WTC11 (cell line): ENCODE measurements around the gene AMELY. TPM values are rescaled to one million over a fixed set of nuclear protein-coding genes. Genes with fewer than 3 reads are reported as not detected.

ENCODE experiments used
- ATAC-seq: fragments of 200-7000 bp; cut with Tn5 transposase; 2 replicates; pipeline ENCODE4 v1.10.0; 2021; ENCODE audit warnings: mild to moderate bottlenecking, moderate library complexity
- CTCF ChIA-PET: fragments of 300-600 bp; sonication (Branson Sonifier 250); formaldehyde crosslinking; loops from one replicate; lab custom pipeline; 2021; ENCODE audit warnings: antibody characterized with exemption; lab: Charles Lee
- POLR2A ChIA-PET: fragments of 350-600 bp; sonication (Branson Sonifier 250); formaldehyde crosslinking; loops from one replicate; lab custom pipeline; 2021; ENCODE audit warnings: antibody characterized with exemption; lab: Charles Lee
- DNase-seq: peaks from one replicate; pipeline ENCODE4 v3.0.0; 2021; ENCODE audit warnings: low spot score
- H3K27ac Mint-ChIP-seq: 2 replicates; pipeline ENCODE4 v1.8.0; 2021; ENCODE audit warnings: mixed read lengths
- H3K27me3 Mint-ChIP-seq: 2 replicates; pipeline ENCODE4 v1.8.0; 2021; ENCODE audit warnings: low read depth, mild to moderate bottlenecking, moderate library complexity, mixed read lengths
- H3K36me3 Mint-ChIP-seq: 2 replicates; pipeline ENCODE4 v1.8.0; 2021; ENCODE audit warnings: mixed read lengths
- H3K4me1 Mint-ChIP-seq: 2 replicates; pipeline ENCODE4 v1.8.0; 2022; ENCODE audit warnings: mixed read lengths
- H3K4me3 Mint-ChIP-seq: 2 replicates; pipeline ENCODE4 v1.8.0; 2021; ENCODE audit warnings: mild to moderate bottlenecking, moderate library complexity, mixed read lengths
- H3K9me3 Mint-ChIP-seq: 2 replicates; pipeline ENCODE4 v1.8.0; 2021; ENCODE audit warnings: mixed read lengths
- ETV6 ChIP-seq: sonication (generic); formaldehyde crosslinking; IDR thresholded peaks from 2 replicates; pipeline ENCODE4 v1.8.1; 2022; ENCODE audit warnings: mild to moderate bottlenecking, missing genetic modification reagents
- FOXP1 ChIP-seq: sonication (generic); formaldehyde crosslinking; IDR thresholded peaks from 2 replicates; pipeline ENCODE4 v1.8.0; 2022; ENCODE audit warnings: missing genetic modification reagents, mild to moderate bottlenecking, moderate library complexity, borderline replicate concordance
- HMGA2 ChIP-seq: fragments of 250-450 bp; sonication (Bioruptor Pico); IDR thresholded peaks from 2 replicates; pipeline ENCODE4 v1.4.0; 2021; ENCODE audit warnings: mild to moderate bottlenecking, moderate library complexity
- MXD4 ChIP-seq: fragments of 250-450 bp; sonication (Bioruptor Pico); IDR thresholded peaks from 2 replicates; pipeline ENCODE4 v1.8.0; 2021; ENCODE audit warnings: mild to moderate bottlenecking, moderate library complexity, borderline replicate concordance
- MYBL2 ChIP-seq: sonication (generic); formaldehyde crosslinking; IDR thresholded peaks from 2 replicates; pipeline ENCODE4 v1.8.1; 2023; ENCODE audit warnings: mild to moderate bottlenecking, moderate library complexity, missing genetic modification reagents
- NFATC4 ChIP-seq: fragments of 250-450 bp; sonication (Bioruptor Pico); IDR thresholded peaks from 2 replicates; pipeline ENCODE4 v1.9.0; 2021; ENCODE audit warnings: mild to moderate bottlenecking
- NFE2L1 ChIP-seq: sonication (generic); formaldehyde crosslinking; IDR thresholded peaks from 2 replicates; pipeline ENCODE4 v1.8.1; 2023; ENCODE audit warnings: missing genetic modification reagents
- NR1H2 ChIP-seq: sonication (generic); formaldehyde crosslinking; IDR thresholded peaks from 2 replicates; pipeline ENCODE4 v1.9.0; 2021; ENCODE audit warnings: mild to moderate bottlenecking, moderate library complexity, missing genetic modification reagents
- PREB ChIP-seq: sonication (generic); formaldehyde crosslinking; IDR thresholded peaks from 2 replicates; pipeline ENCODE4 v1.8.1; 2022; ENCODE audit warnings: mild to moderate bottlenecking, missing genetic modification reagents, moderate library complexity, borderline replicate concordance
- RELA ChIP-seq: sonication (generic); formaldehyde crosslinking; IDR thresholded peaks from 2 replicates; pipeline ENCODE4 v1.8.1; 2022; ENCODE audit warnings: missing genetic modification reagents, mild to moderate bottlenecking, borderline replicate concordance
- TP53 ChIP-seq: sonication (generic); formaldehyde crosslinking; IDR thresholded peaks from 2 replicates; pipeline ENCODE4 v1.8.1; 2023; ENCODE audit warnings: mild to moderate bottlenecking, missing genetic modification reagents
- ZNF232 ChIP-seq: sonication (generic); formaldehyde crosslinking; IDR thresholded peaks from 2 replicates; pipeline ENCODE4 v1.8.0; 2022; ENCODE audit warnings: mild to moderate bottlenecking, missing genetic modification reagents
- ZNF263 ChIP-seq: sonication (generic); formaldehyde crosslinking; IDR thresholded peaks from 2 replicates; pipeline ENCODE4 v1.8.1; 2022; ENCODE audit warnings: low read depth, mild to moderate bottlenecking, moderate library complexity, missing genetic modification reagents
- ZNF416 ChIP-seq: fragments of 250-450 bp; sonication (Bioruptor Pico); IDR thresholded peaks from 2 replicates; pipeline ENCODE4 v1.9.0; 2021; ENCODE audit warnings: mild to moderate bottlenecking, inconsistent platforms
- ZNF512 ChIP-seq: sonication (generic); formaldehyde crosslinking; IDR thresholded peaks from 2 replicates; pipeline ENCODE4 v1.8.1; 2022; ENCODE audit warnings: missing genetic modification reagents, borderline replicate concordance
- total RNA-seq: library from RNA; stranded (reverse); gene quantifications from 3 replicates; pipeline ENCODE4 v1.2.3, GENCODE V29; 2021
- TF ChIP-seq, protein P1 (sequence below): sonication (generic); formaldehyde crosslinking; IDR thresholded peaks from 2 replicates; pipeline ENCODE4 v1.8.1; 2023; ENCODE audit warnings: mild to moderate bottlenecking, missing genetic modification reagents
- TF ChIP-seq, protein P2 (sequence below): fragments of 250-450 bp; sonication (Bioruptor Pico); IDR thresholded peaks from 2 replicates; pipeline ENCODE4 v1.9.0; 2021; ENCODE audit warnings: mild to moderate bottlenecking, borderline replicate concordance
- TF ChIP-seq, protein P3 (sequence below): sonication (generic); formaldehyde crosslinking; conservative IDR thresholded peaks from 2 replicates; pipeline ENCODE4 v1.8.1; 2022; ENCODE audit warnings: mild to moderate bottlenecking, missing genetic modification reagents
- TF ChIP-seq, protein P4 (sequence below): sonication (generic); formaldehyde crosslinking; IDR thresholded peaks from 2 replicates; pipeline ENCODE4 v1.8.1; 2023; ENCODE audit warnings: mild to moderate bottlenecking, missing genetic modification reagents

Gene AMELY
- total RNA-seq, 1 experiment from 2014 or later: not detected

- no peak overlapping the region for H3K4me3 Mint-ChIP-seq
- no peaks in the 10 kb centered on the region for H3K27me3 Mint-ChIP-seq
- no peaks in the 10 kb centered on the region for H3K36me3 Mint-ChIP-seq
- H3K4me1 Mint-ChIP-seq: no peaks in the 10 kb centered on the region
- POLR2A ChIA-PET: no interaction called here
- DNase-seq (no peak), ATAC-seq (no peak)
- H3K9me3 Mint-ChIP-seq: no peaks in the 10 kb centered on the region
- H3K27ac Mint-ChIP-seq: no peak overlapping the region
- TF ChIP-seq NFATC4 (no peak), NR1H2 (CRISPR knock-in tag) (no peak), ZNF232 (CRISPR knock-in tag) (no peak), ZNF263 (no peak), RELA (CRISPR knock-in tag) (no peak), PREB (CRISPR knock-in tag) (no peak), ETV6 (CRISPR knock-in tag) (no peak), MYBL2 (no peak), MXD4 (CRISPR knock-in tag) (no peak), NFE2L1 (no peak), TP53 (CRISPR knock-in tag) (no peak), FOXP1 (no peak)
- TF ChIP-seq, protein P1, sequence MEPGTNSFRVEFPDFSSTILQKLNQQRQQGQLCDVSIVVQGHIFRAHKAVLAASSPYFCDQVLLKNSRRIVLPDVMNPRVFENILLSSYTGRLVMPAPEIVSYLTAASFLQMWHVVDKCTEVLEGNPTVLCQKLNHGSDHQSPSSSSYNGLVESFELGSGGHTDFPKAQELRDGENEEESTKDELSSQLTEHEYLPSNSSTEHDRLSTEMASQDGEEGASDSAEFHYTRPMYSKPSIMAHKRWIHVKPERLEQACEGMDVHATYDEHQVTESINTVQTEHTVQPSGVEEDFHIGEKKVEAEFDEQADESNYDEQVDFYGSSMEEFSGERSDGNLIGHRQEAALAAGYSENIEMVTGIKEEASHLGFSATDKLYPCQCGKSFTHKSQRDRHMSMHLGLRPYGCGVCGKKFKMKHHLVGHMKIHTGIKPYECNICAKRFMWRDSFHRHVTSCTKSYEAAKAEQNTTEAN (CRISPR knock-in tag): no peak
- TF ChIP-seq, protein P2, sequence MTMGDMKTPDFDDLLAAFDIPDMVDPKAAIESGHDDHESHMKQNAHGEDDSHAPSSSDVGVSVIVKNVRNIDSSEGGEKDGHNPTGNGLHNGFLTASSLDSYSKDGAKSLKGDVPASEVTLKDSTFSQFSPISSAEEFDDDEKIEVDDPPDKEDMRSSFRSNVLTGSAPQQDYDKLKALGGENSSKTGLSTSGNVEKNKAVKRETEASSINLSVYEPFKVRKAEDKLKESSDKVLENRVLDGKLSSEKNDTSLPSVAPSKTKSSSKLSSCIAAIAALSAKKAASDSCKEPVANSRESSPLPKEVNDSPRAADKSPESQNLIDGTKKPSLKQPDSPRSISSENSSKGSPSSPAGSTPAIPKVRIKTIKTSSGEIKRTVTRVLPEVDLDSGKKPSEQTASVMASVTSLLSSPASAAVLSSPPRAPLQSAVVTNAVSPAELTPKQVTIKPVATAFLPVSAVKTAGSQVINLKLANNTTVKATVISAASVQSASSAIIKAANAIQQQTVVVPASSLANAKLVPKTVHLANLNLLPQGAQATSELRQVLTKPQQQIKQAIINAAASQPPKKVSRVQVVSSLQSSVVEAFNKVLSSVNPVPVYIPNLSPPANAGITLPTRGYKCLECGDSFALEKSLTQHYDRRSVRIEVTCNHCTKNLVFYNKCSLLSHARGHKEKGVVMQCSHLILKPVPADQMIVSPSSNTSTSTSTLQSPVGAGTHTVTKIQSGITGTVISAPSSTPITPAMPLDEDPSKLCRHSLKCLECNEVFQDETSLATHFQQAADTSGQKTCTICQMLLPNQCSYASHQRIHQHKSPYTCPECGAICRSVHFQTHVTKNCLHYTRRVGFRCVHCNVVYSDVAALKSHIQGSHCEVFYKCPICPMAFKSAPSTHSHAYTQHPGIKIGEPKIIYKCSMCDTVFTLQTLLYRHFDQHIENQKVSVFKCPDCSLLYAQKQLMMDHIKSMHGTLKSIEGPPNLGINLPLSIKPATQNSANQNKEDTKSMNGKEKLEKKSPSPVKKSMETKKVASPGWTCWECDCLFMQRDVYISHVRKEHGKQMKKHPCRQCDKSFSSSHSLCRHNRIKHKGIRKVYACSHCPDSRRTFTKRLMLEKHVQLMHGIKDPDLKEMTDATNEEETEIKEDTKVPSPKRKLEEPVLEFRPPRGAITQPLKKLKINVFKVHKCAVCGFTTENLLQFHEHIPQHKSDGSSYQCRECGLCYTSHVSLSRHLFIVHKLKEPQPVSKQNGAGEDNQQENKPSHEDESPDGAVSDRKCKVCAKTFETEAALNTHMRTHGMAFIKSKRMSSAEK (CRISPR knock-in tag): no peak
- CTCF ChIA-PET: no interaction called here
Observed at GRCh38 chrY:6931779-6932396, 20.3 kb upstream of the AMELY start.

DNA sequence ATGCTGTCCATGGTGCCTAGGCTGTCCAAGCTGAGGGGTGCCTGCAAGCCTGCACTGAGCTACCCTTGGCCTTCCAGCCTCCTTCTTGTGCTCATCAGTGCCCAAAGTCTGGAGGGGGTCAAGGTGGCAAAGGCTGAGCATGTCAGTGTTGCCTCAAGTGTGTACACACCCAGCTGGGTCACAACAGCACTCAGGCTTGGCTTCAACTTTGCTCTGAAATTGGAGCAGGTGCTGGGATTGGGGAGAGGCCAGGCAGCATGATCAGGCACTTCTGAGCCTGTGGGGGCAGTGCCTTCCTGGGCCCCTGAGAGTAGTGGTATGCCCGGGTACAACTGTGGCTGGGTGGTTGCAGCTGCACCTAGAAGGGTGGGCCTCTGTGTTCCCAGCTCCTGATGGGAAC, 17.7 kb upstream of the AMELY start:
- ChIA-PET CTCF (no interaction called here), POLR2A (no interaction called here)
- H3K4me3 Mint-ChIP-seq: no peak overlapping the region
- DNase-seq (no peak), ATAC-seq (no peak)
- no peaks in the 10 kb centered on the region for H3K9me3 Mint-ChIP-seq
- TF ChIP-seq HMGA2 (CRISPR knock-in tag) (no peak), PREB (CRISPR knock-in tag) (no peak), ETV6 (CRISPR knock-in tag) (no peak), RELA (CRISPR knock-in tag) (no peak), ZNF512 (CRISPR knock-in tag) (no peak), ZNF416 (CRISPR knock-in tag) (no peak)
- TF ChIP-seq, protein P3, sequence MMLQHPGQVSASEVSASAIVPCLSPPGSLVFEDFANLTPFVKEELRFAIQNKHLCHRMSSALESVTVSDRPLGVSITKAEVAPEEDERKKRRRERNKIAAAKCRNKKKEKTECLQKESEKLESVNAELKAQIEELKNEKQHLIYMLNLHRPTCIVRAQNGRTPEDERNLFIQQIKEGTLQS (CRISPR knock-in tag): no peak
- TF ChIP-seq, protein P4, sequence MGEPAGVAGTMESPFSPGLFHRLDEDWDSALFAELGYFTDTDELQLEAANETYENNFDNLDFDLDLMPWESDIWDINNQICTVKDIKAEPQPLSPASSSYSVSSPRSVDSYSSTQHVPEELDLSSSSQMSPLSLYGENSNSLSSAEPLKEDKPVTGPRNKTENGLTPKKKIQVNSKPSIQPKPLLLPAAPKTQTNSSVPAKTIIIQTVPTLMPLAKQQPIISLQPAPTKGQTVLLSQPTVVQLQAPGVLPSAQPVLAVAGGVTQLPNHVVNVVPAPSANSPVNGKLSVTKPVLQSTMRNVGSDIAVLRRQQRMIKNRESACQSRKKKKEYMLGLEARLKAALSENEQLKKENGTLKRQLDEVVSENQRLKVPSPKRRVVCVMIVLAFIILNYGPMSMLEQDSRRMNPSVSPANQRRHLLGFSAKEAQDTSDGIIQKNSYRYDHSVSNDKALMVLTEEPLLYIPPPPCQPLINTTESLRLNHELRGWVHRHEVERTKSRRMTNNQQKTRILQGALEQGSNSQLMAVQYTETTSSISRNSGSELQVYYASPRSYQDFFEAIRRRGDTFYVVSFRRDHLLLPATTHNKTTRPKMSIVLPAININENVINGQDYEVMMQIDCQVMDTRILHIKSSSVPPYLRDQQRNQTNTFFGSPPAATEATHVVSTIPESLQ (CRISPR knock-in tag): no peak
- H3K36me3 Mint-ChIP-seq: no peaks in the 10 kb centered on the region
- no peaks in the 10 kb centered on the region for H3K27me3 Mint-ChIP-seq
- no peak overlapping the region for H3K27ac Mint-ChIP-seq
- H3K4me1 Mint-ChIP-seq: no peaks in the 10 kb centered on the region
